IPS-18a (cell line): ENCODE data around the gene GCNT1.
"Not testable (repeated sequence)": the region's sequence is repeated elsewhere in the genome, so short reads cannot be mapped to it uniquely, and the experiment has no call there.

Source experiments
- H3K27ac ChIP-seq: one replicate; pipeline ENCODE4 v1.5.1; 2013; ENCODE audit warnings: low read length
- H3K27me3 ChIP-seq: one replicate; pipeline ENCODE4 v1.6.1; 2013; ENCODE audit warnings: mild to moderate bottlenecking, low read length; ENCODE audit not compliant: control insufficient read depth, insufficient read depth
- H3K36me3 ChIP-seq: one replicate; pipeline ENCODE4 v1.6.1; 2013; ENCODE audit warnings: low read depth, low read length; ENCODE audit not compliant: control insufficient read depth
- H3K4me1 ChIP-seq: one replicate; pipeline ENCODE4 v1.6.1; 2013; ENCODE audit warnings: low read depth, low read length; ENCODE audit not compliant: control insufficient read depth
- H3K4me3 ChIP-seq: one replicate; pipeline ENCODE4 v1.5.1; 2013; ENCODE audit warnings: low read length
- H3K9ac ChIP-seq: one replicate; pipeline ENCODE4 v1.6.1; 2013; ENCODE audit warnings: mild to moderate bottlenecking, low read length, moderate library complexity
- H3K9me3 ChIP-seq: one replicate; pipeline ENCODE4 v1.6.1; 2013; ENCODE audit warnings: low read depth, low read length; ENCODE audit not compliant: control insufficient read depth

Gene GCNT1

GRCh38 chr9:76528642-76529190 is 69.7 kb downstream of the GCNT1 start:
- no peaks in the 10 kb centered on the region for H3K4me1 ChIP-seq
- no peak overlapping the region for H3K4me3 ChIP-seq
- H3K9ac ChIP-seq = no peak overlapping the region
- no peak overlapping the region for H3K27ac ChIP-seq
- no peaks in the 10 kb centered on the region for H3K27me3 ChIP-seq
- H3K36me3 ChIP-seq = no peaks in the 10 kb centered on the region
- no peaks in the 10 kb centered on the region for H3K9me3 ChIP-seq

- Histone ChIP-seq H3K27me3 (no peaks in the 10 kb centered on the region), H3K36me3 (no peaks in the 10 kb centered on the region), H3K9me3 (no peaks in the 10 kb centered on the region), H3K4me3 (no peak overlapping the region), H3K27ac (no peak overlapping the region), H3K9ac (no peak overlapping the region), H3K4me1 (no peaks in the 10 kb centered on the region)
Observed at GRCh38 chr9:76529653-76530052, 70.7 kb downstream of the GCNT1 start.

GRCh38 chr9:76530458-76531110 is 71.6 kb downstream of the GCNT1 start:
- Histone ChIP-seq H3K4me3 (no peak overlapping the region), H3K9ac (no peak overlapping the region), H3K27ac (no peak overlapping the region), H3K27me3 (no peaks in the 10 kb centered on the region), H3K4me1 (no peaks in the 10 kb centered on the region), H3K36me3 (no peaks in the 10 kb centered on the region), H3K9me3 (no peaks in the 10 kb centered on the region)

- Histone ChIP-seq H3K9ac (no peak overlapping the region), H3K9me3 (no peaks in the 10 kb centered on the region), H3K4me1 (no peaks in the 10 kb centered on the region), H3K36me3 (no peaks in the 10 kb centered on the region), H3K4me3 (no peak overlapping the region), H3K27ac (no peak overlapping the region), H3K27me3 (no peaks in the 10 kb centered on the region)
Observed at GRCh38 chr9:76531231-76531780, 72.3 kb downstream of the GCNT1 start.

GRCh38 chr9:76532877-76533276 is 73.9 kb downstream of the GCNT1 start:
- not testable (repeated sequence) for H3K9ac ChIP-seq, H3K4me1 ChIP-seq, H3K9me3 ChIP-seq, H3K4me3 ChIP-seq, H3K27ac ChIP-seq, H3K36me3 ChIP-seq, H3K27me3 ChIP-seq

- Histone ChIP-seq H3K27me3 (no peaks in the 10 kb centered on the region), H3K36me3 (no peaks in the 10 kb centered on the region), H3K4me1 (no peaks in the 10 kb centered on the region), H3K4me3 (no peak overlapping the region), H3K9me3 (no peaks in the 10 kb centered on the region), H3K27ac (no peak overlapping the region), H3K9ac (no peak overlapping the region)
Observed at GRCh38 chr9:76534026-76534425, 75.0 kb downstream of the GCNT1 start.

- Histone ChIP-seq H3K9me3 (no peaks in the 10 kb centered on the region), H3K4me1 (no peaks in the 10 kb centered on the region), H3K27me3 (no peaks in the 10 kb centered on the region), H3K4me3 (no peak overlapping the region), H3K36me3 (no peaks in the 10 kb centered on the region), H3K27ac (no peak overlapping the region), H3K9ac (no peak overlapping the region)
Observed at GRCh38 chr9:76537150-76537646, 78.2 kb downstream of the GCNT1 start.

GRCh38 chr9:76539180-76539579 is 80.2 kb downstream of the GCNT1 start:
- Histone ChIP-seq H3K27me3 (no peaks in the 10 kb centered on the region), H3K4me3 (no peak overlapping the region), H3K4me1 (no peaks in the 10 kb centered on the region), H3K27ac (no peak overlapping the region), H3K9me3 (no peaks in the 10 kb centered on the region), H3K36me3 (no peaks in the 10 kb centered on the region), H3K9ac (no peak overlapping the region)

GRCh38 chr9:76542360-76542759 is 83.4 kb downstream of the GCNT1 start:
- Histone ChIP-seq H3K4me3 (no peak overlapping the region), H3K4me1 (peaks cover 4% of the 10 kb centered on the region), H3K27me3 (no peaks in the 10 kb centered on the region), H3K9me3 (no peaks in the 10 kb centered on the region), H3K9ac (no peak overlapping the region), H3K27ac (no peak overlapping the region), H3K36me3 (no peaks in the 10 kb centered on the region)

GRCh38 chr9:76545191-76545590 is 86.2 kb downstream of the GCNT1 start:
- H3K4me1 ChIP-seq = peaks cover 4% of the 10 kb centered on the region
- H3K9ac ChIP-seq = no peak overlapping the region
- H3K36me3 ChIP-seq = no peaks in the 10 kb centered on the region
- H3K27ac ChIP-seq = no peak overlapping the region
- no peaks in the 10 kb centered on the region for H3K9me3 ChIP-seq
- H3K4me3 ChIP-seq = no peak overlapping the region
- H3K27me3 ChIP-seq = no peaks in the 10 kb centered on the region

- Histone ChIP-seq H3K27ac (no peak overlapping the region), H3K9me3 (no peaks in the 10 kb centered on the region), H3K4me3 (no peak overlapping the region), H3K4me1 (peaks cover 11% of the 10 kb centered on the region), H3K36me3 (no peaks in the 10 kb centered on the region), H3K9ac (no peak overlapping the region), H3K27me3 (no peaks in the 10 kb centered on the region)
Observed at GRCh38 chr9:76552181-76552580, 93.2 kb downstream of the GCNT1 start.
